Stimulated activated naive CD4-positive, alpha-beta T cell treated with Interleukin-2 at 50 U/mL for 16 hours (primary cell): ENCODE measurements around the gene DNTTIP2.
"Not testable (repeated sequence)": the region's sequence is repeated elsewhere in the genome, so short reads cannot be mapped to it uniquely, and the experiment has no call there.

Source experiments
- DNase-seq: peaks from one replicate; lab custom pipeline; 2025; lab: John Stamatoyannopoulos, UW

DNTTIP2 gene

DNA sequence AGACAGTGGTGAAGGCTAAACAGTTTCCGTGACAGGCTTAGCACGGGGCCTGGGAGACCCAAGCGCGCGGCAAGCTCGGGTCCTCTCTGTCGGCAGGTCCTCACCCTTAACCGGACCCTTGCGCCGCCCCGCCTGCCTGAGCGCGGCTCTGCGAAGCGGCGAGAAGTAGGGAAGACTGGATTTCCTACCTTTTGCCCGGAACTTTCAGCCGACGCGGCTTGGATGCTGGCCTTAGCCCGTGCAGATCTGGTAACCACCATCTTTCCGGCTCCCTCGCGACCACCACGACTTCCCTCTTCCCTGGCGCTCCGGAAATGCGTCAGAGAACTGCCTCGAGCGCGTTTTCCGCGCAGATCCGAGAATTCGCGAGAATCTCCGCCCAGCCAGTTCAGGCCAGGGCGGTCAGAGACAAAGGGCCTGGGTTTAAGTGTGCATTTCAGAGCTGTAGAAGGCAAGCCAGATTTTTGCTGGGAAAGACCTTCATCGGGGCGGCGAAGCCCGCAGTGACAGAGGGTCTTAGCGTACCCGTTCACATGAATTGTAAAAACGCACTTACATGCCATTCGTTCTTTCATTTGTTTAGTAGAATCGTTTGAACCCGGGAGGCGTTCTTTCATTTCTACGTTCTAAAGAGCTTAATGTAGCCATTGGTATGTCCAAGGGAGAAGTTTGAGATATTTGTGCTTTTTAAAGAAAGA, at the start of gene DNTTIP2:
TSS of gene DNTTIP2 (minus strand) at position 318 of the 698 bp plus-strand sequence. CDS start at position 260, 58 bp downstream.
- DNase-seq: peak; percentile 85

GRCh38 chr1:93925206-93925605, 46.2 kb upstream of the DNTTIP2 start:
- no peak for DNase-seq

GRCh38 chr1:93919780-93920179, 40.8 kb upstream of the DNTTIP2 start:
- no peak for DNase-seq

- no peak for DNase-seq
These were observed 38.3 kb upstream of the DNTTIP2 start for GRCh38 chr1:93917302-93917701.

DNA sequence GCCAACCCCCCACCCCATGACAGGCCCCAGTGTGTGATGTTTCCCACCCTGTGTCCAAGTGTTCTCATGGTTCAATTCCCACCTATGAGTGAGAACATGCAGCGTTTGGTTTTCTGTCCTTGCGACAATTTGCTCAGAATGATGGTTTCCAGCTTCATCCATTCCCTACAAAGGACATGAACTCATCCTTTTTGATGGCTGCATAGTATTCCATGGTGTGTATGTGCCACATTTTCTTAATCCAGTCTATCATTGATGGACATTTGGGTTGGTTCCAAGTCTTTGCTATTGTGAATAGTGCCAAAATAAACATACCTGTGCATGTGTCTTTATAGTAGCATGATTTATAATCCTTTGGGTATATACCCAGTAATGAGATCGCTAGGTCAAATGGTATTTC, 31.9 kb upstream of the DNTTIP2 start:
- not testable (repeated sequence) for DNase-seq

DNA sequence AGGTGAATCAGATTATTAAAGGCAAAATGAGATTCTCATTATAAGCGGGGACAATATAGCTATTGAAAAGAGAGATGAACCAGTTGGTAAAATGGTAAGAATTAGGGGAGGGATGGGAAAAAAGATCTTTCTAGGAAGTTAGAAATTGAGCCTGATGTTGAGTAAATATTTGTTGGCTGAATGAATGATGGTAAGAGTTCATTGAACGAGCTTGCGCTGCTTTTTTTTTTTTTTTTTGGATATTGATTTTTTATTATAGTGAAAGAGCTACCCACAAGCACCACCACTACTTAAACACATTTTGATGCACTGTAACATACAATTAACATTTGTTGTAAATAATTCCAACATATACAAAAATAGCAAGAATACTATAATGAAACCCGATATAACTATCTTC, 31.3 kb upstream of the DNTTIP2 start:
- no peak for DNase-seq

DNA sequence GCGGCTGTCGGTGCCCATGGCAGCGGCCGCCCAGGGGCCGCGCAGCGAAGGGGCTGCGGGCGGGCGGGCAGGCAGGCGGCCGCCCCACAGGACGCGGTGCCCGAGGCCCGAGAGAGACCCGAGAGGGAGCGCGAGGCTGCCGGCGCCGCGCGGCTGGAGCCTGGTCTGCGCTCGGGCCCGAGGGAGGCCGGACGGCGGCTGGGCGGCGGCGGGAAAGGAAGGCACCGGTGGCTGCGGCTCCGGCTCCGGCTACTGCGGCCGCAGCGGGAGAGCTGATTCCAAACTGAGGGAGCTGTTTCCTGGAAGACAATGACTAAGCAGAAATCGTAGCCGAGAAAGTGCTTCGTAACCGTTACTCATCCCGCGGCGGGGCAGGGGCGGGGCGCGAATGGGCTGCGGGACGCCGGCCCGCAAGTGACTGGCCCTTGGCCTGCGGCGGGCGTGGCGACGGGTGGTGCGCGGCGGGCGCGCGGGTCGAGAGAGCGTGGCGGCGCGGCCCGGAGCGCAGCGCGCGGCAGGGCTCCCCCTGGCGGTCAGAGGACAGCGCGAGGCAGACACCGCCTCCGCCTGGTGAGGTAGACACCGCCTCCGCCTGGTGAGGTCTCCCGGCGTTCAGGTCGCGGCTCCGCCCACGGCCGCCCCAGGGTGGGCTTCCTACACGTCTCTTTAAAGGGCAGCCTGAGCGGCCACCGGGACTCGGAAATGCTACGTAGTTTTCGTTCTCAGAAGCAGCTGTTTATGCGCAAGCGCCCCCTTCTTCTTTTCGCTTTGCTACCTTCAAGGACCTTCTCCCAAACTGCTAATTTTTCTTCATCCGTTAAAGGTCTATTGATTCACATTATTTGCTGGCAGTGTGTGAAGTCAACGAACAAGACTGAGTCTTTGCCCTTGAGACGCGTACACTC, 30.4 kb upstream of the DNTTIP2 start, which contains the start of gene GCLM:
TSS of gene GCLM (minus strand) at position 285 of the 905 bp plus-strand sequence. CDS start at position 18, 267 bp downstream.
- DNase-seq: peak; percentile 88

DNA sequence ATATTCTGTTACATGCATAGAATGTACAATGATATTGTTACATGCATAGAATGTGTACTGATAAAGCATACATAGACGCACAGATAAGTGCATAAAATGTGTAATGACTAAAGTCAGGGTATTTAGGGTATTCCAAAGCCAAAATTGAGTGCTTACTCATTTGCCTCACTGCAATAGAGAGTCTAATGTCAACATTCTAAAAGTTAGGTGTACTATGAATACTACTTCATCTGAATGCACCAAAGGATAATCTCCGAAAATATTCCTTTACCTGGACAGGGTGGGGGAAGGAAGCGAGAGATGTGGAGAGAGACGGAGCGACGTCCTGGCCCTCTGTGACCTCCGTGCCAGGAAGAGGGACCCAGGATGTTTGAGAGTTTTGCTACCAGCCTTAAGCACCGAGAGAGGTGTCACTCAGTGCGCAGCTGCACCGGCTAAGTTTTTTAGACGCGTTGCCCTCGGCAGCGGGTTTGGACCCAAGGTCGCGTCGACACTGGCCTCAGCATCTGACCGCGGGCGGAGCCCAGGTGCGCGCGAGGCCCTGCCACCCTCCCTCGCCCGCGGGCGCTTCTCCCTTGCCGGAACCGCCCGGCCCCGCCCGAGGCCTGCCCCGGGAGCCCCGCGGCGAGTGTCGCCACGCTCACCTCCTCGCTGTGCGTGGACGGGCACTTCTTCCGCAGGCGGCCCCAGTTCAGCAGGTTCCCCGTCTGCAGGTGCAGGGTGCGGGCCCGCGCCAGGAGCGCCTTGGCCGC, 29.6 kb upstream of the DNTTIP2 start:
- peak; percentile 42 for DNase-seq

- no peak for DNase-seq
These were observed 28.7 kb upstream of the DNTTIP2 start for GRCh38 chr1:93907718-93908117.

DNA sequence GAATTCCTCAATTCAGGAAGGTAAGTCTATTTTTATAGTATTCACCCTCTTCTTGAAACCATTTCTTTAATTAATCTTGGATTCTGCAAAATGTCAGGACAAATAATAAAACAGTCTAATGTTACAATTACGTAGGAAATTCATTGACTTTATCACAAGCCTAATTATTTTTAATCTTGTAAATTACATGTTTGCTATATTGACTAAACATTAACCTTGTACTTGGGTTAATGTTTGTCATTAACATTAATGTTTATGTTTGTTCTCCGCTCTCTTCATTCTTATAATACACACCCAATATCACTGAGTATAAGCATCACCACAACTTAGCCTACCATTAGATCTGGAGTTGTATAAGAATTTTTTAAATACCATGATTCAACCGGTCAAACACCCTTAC, 27.5 kb upstream of the DNTTIP2 start:
- DNase-seq: no peak

DNA sequence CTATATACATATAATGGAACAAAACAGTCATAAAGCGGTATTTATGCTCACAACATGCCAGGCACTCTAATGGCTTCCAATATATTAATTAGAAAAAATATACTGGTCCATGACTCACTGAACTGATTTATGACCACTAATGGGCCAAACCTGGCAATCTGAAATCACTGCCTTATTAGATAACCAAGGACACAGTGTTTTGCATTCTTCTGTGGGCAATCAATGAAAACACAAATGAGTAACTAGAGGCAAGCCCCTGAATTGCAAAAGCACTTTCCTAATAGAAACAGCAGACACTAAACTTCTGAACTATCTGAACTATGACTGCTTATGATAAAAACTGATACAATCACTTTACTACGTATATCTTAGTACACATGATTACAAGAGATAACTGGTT, 26.7 kb upstream of the DNTTIP2 start:
- no peak for DNase-seq

DNA sequence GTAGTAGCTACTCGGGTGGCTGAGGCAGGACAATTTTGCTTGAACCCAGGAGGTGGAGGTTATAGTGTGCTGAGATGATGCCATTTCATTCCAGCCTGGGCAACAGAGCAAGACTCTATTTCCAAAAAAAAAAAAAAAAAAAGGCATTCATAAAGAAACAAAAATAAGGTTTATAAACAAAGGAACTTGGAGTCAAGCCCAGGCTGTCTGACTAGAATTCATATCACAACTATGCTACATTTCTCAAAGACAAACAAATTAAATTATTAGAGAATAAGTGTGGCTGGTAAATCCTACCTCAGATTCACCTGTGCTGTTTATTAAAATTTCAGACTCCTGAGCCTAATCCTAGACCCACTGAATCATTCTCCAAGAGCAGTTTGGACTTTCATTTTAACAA, 26.0 kb upstream of the DNTTIP2 start:
- DNase-seq: no peak

DNA sequence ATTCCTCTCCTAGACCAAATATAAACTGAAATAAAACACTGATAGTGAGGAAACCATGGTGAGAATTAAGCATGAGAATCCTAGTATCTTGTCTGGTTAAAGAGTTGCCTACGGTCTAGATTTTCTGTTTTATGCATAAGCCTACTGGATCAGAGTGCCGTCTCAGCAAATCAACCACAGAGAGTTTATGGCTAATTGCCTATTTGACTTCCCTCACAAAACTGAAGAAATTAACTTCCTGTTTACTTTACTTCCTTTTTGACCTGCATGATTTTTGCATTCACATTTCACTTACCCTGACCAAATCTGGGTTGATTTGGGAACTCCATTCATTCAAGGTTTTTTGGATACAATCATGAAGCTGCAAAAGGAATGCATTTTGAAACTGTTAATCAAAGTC, 25.2 kb upstream of the DNTTIP2 start:
- no peak for DNase-seq

- no peak for DNase-seq
These were observed 21.9 kb upstream of the DNTTIP2 start for GRCh38 chr1:93900723-93901504.

- DNase-seq: no peak
These were observed 20.7 kb upstream of the DNTTIP2 start for GRCh38 chr1:93899543-93900207.

DNA sequence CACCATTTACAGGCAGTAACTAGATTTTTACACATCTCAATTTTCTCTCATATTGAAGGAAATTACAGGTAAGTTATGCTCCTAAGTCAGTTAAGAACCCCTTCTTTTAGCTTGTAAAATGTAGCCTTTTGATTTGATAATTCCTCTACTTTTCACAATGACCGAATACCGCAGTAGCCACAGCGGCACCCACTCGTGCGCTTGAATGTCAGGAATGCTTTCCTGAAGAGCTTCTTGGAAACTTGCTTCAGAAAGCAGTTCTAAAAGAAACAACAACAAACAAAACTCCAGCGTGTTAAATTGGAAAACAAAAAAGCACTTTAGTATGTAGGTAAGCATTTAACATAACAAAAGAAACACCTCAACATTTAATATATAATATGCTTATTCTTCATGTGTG, 9.9 kb upstream of the DNTTIP2 start:
- no peak for DNase-seq

- DNase-seq: no peak
These were observed 3.3 kb upstream of the DNTTIP2 start for GRCh38 chr1:93882269-93882668.

DNA sequence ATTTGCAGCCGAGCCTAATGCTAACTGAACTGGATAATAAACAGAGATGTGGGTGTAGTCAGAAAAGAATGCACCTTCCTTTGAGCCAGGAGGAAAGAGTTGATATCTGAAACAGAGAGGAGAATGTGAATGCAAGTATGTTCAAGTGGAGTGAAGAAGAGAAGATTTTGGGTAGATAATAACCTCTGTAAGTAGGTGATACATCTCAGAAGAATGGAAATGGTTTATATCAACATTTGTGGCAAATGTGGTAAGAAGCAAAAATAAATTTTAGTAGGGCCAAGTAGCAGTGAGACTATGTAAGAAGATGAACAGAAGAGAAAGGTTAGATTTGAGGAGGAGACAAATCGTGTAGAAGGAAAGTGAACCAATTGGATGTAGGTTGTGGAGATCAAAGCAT, 1.7 kb upstream of the DNTTIP2 start:
- DNase-seq: no peak

GRCh38 chr1:93878501-93878888, 511 bp downstream of the DNTTIP2 start:
- DNase-seq: peak; percentile 62

DNA sequence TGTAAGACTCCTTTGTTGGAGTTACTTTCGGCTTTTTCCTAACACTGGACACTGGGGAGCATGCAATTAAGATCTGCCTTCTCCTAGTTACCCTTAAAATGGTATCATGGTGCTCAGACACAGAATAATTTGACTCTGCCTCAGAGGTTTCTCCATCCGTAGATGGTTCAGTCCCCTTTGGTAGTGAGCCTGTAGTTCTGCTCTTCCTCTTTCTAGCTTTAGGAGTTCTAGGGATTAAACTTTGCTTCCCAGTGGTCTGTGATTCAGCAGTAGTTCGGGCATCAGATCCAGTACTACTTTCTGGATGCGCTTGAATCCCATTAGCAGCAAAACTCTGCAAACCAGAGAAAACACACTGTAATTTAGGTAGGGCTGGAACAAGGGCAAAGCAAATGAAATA, 1.5 kb downstream of the DNTTIP2 start:
- DNase-seq: no peak

- no peak for DNase-seq
These were observed 2.8 kb downstream of the DNTTIP2 start for GRCh38 chr1:93876244-93876643.
